GM18868 (cell line): ENCODE data around the gene RSU1.
"Not testable (repeated sequence)": the region's sequence is repeated elsewhere in the genome, so short reads cannot be mapped to it uniquely, and the experiment has no call there.

Experiments used
- ATAC-seq: cut with Tn5 transposase; IDR thresholded peaks from one replicate; pipeline ENCODE4 v1.9.1; 2021; ENCODE audit warnings: mild to moderate bottlenecking, moderate library complexity; ENCODE audit not compliant: unreplicated experiment

RSU1 gene

DNA sequence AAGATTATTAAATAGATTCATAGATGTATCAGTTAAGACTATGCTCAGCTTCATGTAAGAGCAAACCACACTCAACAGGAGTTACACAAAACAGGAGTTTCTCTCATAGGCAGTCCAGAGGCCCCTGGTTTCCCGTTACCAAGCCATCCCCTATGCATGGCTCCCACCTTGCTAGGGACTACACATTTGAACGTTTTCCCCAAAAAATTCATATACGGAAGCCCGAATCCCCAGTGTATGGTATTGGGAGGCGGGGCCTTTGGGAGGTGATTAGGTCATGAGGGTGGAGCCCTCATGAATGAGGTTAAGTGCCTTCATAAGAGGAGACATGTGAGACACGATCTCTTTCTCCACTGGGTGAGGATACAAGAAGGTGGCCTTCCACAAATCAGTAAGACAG lies 29.1 kb downstream of the RSU1 start:
- ATAC-seq = peak; percentile 31

GRCh38 chr10:16787361-16787791 lies 29.8 kb downstream of the RSU1 start:
- peak; percentile 83 for ATAC-seq

DNA sequence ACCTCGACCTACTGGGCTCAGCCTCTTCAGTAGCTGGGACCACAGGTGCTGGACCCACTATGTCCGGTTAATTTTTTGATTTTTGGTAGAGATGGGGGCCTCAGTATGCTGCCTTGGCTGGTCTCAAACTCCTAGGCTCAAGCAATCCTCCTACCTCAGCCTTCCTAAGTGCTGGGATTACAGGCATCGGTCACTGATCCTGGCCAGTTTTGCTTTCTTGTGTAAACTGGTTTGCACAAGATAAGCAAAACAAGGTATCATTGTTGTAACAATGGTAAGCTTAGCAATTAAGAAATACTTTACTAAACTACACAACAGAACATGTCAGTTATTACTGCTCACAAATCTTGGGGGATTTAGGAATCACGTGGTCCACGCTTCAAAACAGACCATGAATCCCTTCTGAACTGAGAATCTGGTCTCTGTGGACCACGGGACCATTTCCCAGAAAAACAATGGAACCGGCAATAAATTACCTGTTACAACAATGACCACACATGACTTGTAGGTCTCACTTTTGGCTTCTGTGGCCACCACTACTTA lies 36.8 kb downstream of the RSU1 start:
- no peak for ATAC-seq

DNA sequence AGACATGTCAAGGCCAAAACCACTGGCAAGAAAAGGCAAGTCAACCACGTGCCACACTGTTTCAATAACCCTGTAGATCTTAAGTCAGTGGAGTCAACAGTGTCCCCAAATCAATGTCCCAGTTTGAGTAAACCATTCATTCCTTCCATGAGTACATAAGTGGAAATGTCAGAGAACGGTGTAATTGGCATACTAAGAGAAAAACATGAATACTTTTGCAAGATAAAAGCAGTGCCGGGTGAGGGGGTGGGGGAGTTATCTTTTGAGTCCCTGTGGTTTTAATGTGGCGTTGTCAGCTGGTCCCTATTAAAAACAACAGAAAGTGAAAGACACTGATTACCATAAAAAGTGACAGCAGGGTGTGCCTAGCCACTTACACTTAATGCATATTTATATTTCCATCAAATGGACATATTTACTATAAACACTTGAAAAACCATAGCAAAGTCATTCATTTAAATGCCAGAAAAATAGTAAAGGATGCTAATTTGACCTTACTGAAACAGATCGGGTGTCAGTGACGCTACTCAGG lies 37.8 kb downstream of the RSU1 start:
- ATAC-seq = peak; percentile 90

GRCh38 chr10:16777473-16778370 lies 39.5 kb downstream of the RSU1 start:
- peak; percentile 45 for ATAC-seq

DNA sequence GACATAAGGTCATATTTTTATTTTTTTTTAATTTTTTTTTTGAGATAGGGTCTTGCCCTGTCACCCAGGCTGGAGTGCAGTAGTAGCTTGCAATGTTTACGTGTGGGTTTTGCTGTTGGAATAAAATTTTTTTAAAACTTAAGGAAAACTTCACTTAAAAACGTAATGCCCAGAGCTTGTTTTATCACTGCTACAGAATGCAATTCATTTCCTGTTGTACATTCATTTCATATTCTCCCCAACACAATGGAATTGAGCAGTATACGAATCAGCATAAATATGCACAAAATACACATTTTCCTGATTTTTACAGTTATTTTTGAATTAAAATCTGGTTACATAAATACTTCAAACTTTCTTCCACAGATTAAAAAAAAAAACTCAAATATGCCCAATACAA lies 40.3 kb downstream of the RSU1 start:
- no peak for ATAC-seq

DNA sequence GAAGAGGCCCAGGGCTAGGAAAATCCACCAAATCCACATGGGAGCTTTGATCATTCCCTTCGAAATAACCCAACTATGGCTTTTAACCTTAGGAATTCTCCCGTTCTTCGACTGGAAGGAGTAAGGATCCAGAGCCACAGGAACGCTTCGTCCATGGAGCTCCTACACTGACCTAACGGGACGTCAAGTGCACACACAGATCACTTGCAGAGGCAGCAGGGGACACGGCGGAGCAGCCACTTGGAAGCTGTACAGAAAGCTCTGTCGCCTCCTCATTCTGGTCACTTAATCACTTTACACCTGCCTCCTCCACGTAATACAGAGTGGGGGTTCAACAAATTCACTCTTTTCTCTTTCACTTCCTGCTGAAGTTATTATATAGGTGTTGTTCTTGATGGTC lies 43.9 kb downstream of the RSU1 start:
- ATAC-seq = no peak

GRCh38 chr10:16770670-16771069 lies 46.6 kb downstream of the RSU1 start:
- peak; percentile 65 for ATAC-seq

DNA sequence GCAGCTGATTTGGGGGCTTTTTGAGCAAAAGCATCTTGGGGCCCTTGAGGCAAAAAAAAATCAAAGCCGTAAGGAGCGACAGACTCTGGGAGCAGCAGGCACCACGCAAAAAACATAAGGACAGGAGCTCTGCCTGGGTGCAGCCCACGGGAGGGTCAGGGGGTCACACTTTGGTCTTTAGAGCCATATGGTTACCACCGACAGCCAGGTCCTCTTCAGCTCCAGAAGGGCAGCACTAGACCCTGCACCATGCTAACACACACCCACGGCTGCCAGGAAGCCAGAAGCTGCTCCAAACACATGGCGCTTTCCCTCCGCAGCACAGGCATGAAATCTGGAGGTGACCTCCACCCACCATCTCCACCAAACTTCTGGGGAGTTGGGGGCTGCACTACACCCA lies 47.1 kb downstream of the RSU1 start:
- no peak for ATAC-seq

- ATAC-seq = no peak
Observed at GRCh38 chr10:16769331-16769730, 47.9 kb downstream of the RSU1 start.

DNA sequence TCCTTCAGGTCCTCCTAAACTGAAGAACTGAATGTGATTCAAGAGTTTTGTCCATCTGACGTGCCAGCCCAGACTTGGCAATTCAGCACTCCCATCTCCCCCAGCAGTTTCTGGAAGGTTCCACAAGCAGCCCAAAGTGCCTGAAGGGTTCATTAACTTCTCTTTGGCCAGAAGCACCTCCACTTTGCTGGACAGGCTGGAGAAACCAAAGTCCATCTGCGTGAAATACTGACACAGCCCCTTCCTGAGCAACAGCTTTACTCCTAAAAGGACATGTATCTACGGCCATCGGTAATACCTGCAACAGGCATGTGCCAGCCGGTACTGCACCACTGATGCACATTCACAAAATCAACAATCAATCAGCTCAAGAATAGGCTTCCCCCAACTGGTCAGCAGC lies 48.5 kb downstream of the RSU1 start:
- ATAC-seq = no peak

- peak; percentile 85 for ATAC-seq
Observed at GRCh38 chr10:16765509-16766375, 51.5 kb downstream of the RSU1 start.

GRCh38 chr10:16761300-16761699 lies 55.9 kb downstream of the RSU1 start:
- no peak for ATAC-seq

- ATAC-seq = no peak
Observed at GRCh38 chr10:16756561-16757221, 60.5 kb downstream of the RSU1 start.

GRCh38 chr10:16754765-16755164 lies 62.5 kb downstream of the RSU1 start:
- ATAC-seq = no peak

DNA sequence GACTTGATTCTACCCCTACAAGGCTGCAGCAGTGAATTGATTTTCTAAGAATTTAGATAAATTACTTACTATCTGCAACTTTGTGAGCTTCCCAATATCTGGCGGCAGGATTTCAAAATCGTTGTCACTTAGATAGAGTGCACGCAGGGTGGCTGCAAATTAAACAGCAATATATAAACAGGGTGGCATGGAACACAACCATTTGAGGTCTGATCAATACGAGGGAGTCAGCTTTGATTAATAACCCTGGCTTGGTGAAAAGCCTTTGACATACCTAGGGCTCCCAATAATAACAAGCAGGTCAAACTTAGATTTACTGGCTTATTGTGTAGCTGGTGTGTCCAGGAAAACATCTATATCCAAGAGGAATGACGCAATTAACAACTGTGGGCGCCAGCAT lies 64.4 kb downstream of the RSU1 start:
- ATAC-seq = not testable (repeated sequence)

- no peak for ATAC-seq
Observed at GRCh38 chr10:16752099-16752498, 65.1 kb downstream of the RSU1 start.

DNA sequence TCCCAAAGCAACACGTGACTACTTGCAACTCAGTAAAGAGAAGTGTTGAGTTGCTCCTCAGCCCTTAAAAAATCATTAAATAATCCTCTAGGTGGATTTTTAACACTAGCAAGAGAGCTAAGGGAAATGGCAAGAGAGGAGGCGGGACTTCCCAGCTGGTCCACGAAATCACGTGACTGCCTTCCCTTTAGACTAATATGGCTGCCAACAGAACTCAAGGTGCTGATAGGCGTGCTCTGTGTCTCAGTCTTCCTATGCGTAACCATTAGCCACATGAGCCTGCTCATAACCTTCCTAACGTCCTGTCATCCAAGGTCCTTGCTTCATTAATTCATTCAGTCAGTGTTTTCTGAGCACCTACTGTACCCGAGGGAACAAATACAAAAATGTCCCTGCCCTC lies 66.0 kb downstream of the RSU1 start:
- ATAC-seq = no peak

DNA sequence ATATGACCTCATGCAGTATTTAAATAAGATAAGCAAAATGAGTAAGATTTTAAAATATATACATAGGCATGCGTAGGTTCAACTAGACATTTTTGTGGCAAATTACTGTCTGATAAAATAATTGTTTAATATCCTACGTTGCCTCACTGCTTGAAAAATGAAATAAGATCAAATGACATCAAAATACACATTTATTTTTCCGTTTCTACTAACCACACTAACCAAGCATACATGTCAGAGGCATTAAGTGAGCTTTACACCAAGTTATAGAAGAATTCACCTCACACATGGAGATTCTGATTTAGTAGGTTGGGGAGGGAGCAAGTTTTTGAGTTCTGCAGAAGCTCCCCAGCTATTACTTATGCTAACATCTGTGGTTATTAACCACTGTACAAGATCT lies 66.8 kb downstream of the RSU1 start:
- no peak for ATAC-seq

DNA sequence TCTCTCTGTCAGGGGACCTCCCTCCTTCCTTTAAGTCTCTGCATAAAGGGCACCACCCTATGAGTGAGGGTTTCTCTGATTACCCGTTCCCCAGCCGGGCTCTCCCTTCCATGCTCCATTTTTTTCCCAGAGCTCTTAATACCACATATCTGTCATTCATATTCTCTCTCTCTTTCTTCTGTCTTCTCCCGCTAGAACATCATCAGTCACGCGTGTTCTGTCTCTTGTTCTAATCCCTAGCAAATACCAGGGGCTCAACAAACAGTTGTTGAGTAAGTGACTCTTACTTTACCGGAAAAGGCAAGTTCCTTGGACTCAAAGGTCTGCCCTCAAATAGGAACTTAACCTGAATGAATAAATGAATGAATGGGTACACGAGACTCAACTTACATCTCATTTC lies 68.5 kb downstream of the RSU1 start:
- ATAC-seq = no peak

DNA sequence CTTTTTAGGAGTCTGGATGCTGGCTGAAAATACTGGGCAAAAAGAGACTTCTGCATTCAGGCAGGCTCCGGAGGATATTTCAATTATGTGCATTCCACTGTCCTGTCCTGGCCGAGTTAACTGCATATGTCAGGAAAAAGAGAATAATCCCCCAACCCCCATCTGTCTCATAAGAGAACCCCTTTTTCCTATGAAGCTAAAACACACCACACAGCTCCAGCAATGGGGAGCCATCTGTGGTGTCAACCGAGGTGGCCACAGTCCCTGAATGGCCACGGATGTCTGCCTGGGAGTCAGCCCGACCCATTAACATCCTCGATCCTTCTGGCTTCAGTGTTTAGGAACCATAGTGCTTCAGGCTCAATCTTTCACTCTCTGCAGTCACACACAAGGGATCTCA lies 70.4 kb downstream of the RSU1 start:
- ATAC-seq = no peak
